Stimulated activated CD8-positive, alpha-beta memory T cell treated with anti-CD3 and anti-CD28 coated beads, Interleukin-4, amount 100 ng/mL, for 48 hours (primary cell): ENCODE data around the gene NLGN1.

Source experiments
- DNase-seq: peaks from one replicate; pipeline ENCODE4 v3.0.0-alpha.2; 2020

Gene NLGN1

DNA sequence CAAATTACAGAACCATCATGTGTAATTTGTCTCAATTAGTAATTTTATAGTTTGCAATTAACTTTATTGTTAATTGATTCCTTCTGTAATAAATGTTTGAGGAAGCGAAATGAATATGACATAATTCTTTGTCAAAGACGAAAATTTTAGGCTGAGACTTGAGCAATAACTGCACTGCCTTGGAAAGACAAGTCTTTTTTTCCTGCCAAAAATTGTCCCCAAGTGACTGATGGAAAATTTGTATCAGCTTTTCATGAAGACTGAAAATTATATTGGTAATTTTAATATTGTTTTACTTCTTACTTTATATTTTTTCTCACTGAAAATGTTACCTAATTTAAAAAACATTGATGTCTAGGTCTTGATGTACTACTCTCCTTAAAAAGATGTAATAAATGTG lies 622.6 kb downstream of the NLGN1 start:
- no peak for DNase-seq

DNA sequence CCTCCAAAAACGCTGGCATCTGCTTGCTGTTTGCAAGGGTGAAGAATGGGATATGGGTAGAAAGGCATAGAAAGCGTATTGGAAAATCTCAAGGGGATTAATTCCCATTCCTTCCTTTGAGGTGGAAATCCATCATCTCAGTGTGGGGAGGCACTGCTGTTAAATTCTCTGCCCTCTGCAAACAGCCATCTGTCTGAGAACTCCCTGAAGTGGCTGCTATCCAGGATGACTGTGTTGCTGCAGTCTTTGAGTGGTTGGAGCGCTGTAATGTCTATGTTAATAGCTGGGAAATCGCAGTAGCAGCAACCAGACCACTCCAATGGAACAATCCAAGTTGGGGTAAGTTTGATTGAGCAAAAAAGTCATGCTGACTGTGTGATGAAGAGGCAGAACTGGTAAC lies 625.9 kb downstream of the NLGN1 start:
- DNase-seq = no peak

DNA sequence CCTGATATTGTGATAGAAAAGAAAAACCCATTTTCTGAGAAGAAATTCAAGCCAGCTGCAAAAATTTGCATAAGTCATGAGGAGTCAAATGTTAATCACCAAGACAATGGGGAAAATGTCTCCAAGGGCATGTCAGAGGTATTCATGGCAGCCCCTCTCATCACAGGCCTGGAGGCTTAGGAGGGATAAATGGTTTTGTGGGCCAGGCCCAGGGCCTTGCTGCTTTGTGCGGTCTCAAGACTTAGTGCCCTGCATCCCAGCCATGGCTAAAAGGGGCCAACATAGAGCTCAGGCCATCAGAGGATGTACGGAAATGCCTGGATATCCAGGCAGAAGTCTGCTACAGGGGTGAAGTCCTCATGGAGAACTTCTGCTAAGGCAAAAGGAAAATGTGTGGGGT lies 631.1 kb downstream of the NLGN1 start:
- DNase-seq = no peak

DNA sequence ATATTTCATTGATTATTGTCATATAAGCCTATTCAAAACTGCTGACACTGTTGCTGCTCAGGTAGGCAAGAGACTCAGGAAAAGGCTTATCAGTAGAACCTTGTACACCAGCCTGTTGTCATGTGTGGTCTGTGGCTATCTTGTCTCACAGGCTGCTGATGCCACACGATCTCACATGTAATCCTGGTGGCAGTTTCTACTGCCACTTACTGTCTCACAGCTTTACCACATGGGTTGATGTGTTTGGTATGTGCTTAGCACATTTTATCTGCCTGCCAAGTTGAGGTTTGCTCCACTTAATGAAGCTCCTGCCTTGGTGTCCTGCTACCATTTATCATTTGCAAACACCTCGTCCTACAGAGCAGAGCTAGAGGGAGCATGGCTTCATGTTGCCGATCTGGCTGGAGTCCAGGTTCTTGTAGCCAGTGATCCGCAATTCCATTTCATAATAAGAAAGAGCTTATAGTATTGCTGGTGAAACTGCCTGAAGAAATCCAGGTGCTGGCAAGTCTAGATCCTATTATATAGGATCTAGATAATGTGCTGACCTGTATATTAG lies 637.9 kb downstream of the NLGN1 start:
- DNase-seq = no peak

DNA sequence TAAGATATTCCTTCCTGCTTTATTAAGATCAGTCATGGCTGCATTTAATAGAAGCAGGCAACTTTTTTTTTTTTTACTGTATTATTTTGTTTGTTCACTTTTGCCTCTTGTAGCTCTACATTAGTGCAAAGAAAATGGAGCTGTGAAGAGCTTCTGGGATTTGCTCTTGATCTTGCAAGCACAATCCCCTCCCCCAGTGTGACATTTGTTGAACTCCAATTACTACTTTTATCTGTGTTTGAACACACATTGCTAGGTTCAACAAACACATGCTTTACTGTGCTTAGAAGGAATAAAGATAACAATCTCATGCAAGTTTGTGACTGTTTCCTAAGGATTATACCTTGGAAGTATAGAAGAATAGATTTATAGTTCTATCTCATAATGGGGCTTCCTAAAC lies 648.8 kb downstream of the NLGN1 start:
- DNase-seq = no peak

DNA sequence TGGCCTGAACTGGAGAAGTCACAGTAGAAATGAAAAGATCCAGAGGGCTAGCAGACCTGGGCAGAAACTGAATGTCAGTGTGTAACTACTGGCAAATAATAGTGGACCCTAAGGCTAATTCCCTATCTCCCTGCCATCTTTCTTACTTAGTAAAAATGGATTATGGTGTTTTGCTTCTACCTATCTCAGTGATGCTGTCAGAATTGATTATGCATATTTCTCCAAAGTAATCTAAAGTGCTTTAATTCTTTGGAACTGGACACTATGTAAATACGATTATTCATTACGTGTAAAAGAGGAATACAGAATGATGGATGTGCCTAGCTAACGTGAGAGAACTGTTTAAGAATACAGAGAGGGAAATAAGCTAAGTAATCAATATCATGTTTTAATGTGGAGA lies 651.9 kb downstream of the NLGN1 start:
- DNase-seq = no peak

DNA sequence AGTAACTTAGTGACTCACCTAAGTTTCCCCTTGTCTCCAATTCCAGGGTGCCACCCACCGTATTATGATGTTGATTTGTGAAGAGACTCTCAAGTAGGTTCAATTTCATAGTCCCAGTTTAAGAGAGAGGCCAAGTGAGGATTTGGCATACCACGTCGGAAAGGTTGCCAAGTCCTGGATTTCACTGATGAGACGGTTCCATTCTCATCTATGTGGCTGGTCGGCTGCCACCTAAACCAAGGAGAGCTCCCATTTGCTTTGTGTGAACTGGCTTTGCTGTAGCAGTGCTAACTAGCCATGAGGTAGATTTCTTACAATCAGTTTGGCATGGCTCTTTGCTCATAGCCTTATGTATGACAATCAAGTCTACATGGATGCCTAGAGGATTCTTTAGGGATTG lies 653.6 kb downstream of the NLGN1 start:
- DNase-seq = no peak

DNA sequence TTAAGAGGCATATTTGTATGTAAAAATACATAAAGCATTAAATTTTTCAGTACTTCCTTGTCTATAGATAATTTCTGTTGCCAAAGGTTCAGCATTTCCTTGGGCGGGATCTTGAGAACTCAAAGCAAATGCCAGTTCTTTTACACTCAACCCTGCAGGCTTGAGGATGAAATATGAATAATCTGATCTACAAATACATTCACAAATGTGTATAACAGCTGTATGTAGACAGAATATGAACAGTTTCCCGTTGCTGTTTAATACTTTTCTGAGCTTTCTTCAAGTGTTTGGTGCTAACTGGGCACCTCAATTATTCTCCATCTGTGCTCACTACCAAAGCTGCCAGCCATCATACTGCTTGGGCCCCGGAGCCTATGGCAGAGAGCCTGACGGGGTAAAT lies 661.3 kb downstream of the NLGN1 start:
- no peak for DNase-seq

DNA sequence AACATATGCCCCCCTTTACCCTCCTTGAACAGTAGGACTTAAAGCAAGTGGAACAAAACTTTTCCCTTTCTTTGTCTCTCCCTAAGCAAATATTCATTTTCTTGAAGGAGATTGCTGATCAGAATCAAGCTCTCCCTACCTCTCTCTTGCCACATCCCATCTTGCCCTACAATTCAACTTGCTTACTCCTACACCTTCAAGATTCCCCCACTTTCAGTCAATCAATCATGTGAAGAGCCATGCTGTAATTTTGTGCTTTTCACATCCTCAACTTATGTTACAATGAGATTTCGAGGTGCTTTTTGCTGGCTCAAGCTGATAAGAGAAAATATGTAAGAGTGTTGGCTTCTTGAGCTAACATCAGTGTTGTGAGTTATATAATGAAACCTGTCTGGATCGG lies 662.9 kb downstream of the NLGN1 start:
- no peak for DNase-seq

DNA sequence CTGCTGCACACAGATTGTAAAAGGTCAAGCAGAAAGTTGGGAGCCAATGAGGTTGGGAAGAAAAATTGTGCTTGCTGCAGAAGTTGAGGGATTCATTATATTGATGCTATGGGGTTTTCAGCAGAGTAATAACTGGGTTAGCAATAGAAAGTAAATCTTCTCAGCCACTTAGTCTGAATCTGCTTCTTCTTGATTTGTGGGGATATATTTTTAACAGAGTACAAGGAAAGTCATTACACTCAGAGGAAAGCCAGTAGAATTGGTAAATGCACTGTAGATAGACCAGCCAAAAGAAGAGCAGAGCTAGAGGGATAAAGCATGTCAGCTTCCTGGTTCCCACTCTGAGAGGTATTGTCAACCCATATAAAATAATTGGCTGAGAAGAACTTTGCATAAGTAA lies 663.6 kb downstream of the NLGN1 start:
- no peak for DNase-seq

DNA sequence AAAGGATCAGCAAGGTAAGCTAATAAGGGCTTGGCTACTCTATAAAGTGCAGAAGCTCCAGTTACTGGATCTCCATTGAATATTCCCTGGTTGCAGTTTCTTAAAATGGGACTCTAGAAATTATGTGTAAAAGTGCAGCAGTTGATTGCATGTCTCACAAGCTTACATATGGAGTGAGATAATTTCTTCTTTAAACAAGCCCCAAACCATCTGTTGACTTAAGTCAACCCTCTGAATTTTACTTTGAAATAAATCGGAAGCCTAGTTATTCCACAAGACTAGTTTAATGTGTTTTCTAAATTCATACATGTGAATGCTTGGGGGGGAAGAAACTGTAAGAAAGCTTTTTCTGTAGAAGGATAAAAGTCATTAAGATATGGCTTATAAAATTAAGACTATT lies 664.2 kb downstream of the NLGN1 start:
- no peak for DNase-seq

DNA sequence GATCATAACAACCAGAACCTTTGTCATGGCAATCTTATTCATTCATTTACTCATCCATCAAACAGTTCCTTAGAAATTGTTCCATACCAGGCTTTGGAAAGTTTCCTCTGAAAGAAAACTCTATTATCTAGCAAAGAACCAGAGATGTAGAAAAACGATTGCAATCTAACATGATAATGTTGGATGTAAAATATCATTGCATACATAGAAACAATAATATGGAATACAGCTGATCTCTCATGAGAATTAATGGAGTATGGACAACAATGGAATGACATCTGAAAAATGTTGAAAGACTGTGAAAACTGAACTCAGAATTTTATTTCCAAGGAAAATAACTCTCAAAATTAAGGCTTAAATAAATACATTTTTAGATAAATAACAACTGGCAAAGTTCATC lies 665.4 kb downstream of the NLGN1 start:
- DNase-seq = no peak

DNA sequence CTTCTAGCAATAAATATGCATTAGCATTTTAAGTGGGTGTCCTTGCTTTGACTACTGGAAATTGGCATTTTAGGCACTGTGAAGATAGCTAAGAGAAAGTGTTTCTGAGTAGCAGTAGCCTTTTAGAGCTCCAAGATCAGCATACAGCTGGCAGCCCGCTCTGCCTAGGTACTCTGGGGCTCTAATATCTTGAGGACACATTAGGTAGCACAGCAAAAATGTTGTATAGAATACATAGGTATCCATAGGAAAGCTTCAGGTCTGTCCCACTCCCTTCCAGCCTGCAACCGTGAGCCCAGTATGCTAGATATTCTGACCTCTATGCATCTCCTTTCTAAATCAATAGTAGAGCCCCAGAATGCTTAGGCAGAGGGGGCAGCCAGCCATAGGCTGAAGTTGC lies 670.5 kb downstream of the NLGN1 start:
- no peak for DNase-seq

DNA sequence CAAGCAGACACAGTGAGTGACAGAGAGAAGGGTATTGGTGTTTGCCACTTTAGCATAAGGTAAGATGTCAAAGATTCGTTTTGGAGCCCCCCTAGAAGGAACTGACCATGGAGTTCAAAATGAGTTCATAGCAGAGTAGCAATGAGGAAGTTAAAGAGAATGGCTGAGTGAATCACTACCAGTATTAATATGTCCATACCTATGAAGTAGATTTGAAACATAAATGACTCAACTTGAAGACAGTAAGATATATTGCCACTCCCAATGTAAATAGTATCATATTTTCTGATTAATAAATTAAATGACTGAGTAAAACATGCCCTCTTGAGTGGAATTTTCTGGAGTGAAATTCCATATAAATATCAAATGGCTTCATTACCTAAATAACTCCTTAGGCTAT lies 675.1 kb downstream of the NLGN1 start:
- DNase-seq = no peak

DNA sequence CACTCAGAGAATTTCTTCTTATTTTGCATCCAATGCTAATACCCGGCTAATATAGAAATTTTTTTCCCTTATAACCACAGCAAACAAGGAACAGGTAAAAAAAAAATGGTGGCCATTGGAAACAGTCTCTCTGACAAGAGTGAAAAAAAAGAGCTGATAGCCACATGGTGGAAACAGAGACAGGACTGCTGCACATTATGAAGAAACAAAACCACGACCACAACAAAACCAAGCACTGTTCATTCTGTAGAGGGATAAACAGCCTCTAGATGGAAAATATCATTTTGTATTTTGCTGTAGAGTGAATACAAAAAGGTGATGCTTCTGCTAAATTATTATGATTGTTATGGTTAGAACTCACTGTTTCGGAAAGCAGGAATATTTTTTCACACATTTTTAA lies 686.2 kb downstream of the NLGN1 start:
- no peak for DNase-seq

DNA sequence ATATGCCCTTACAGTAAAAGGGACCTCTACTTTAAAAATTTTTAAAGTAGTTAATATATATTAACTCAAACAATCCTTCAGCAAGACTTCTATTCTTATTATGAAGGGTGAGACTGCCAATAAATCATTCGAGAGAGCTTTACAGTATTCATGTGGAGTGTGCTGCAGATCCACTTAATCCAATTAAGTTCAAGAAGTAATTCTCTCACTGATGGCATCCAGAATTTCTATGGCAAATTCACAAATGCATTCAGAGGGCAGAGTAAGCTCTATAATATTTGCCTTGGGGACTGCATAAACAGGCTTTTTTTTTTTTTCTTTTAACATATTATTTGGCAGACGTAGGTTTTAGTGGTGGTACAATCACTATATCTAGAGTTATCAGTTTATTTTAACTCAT lies 692.0 kb downstream of the NLGN1 start:
- DNase-seq = no peak

DNA sequence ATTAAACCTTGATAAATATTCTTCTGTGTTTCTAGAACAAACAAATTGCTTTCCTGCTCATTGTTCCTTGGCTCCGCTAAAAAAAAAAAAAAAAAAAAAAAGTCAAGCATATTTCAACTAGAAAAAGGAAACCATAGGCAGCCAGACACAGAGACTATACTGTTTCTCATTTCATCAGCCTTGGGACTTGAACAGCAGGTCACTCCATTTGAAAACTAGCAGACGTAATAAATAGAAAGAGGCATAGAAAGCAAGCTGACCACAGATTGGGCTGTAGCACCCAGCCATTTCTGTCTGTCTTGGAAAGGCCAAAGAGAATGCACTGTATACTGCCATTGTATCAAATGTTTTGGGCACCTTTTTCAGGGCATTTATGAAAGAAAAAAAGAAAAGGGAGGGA lies 697.1 kb downstream of the NLGN1 start:
- DNase-seq = no peak

DNA sequence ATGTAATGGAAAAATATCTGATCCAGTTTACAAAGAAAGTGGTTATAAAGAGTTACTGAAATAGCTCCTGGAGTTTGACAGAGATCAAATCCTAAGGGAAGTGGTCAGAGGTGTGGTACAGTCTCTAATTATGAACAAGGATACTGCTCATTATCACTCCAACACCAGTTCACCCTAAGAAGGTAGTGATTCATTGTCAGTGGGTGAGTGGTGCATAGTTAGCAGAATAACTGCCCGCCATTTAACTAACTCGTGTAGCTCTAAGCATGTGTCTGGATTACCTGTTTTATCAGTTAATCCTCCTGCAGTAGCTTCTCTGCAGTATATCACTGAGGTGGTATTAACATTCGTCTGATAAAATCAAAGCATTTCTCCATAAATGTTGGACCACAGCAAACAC lies 700.1 kb downstream of the NLGN1 start:
- DNase-seq = no peak

DNA sequence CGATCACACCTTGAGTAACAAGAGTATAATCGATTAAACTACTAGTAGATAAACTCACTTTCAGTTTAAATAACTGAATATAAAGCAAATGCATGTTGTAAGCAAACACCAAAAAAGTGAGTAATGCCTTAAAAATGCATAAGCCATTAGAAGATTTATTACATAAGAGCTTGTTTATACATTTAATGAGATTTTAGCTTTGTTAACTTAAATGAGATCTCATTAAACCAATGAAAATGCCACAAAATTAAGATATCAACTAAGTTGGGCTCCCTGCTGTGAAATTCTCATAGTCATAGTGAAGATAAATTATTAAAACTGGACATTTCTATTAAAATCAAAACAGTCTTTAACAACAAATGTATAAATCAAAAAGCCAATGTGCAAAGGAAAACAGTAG lies 701.2 kb downstream of the NLGN1 start:
- no peak for DNase-seq

DNA sequence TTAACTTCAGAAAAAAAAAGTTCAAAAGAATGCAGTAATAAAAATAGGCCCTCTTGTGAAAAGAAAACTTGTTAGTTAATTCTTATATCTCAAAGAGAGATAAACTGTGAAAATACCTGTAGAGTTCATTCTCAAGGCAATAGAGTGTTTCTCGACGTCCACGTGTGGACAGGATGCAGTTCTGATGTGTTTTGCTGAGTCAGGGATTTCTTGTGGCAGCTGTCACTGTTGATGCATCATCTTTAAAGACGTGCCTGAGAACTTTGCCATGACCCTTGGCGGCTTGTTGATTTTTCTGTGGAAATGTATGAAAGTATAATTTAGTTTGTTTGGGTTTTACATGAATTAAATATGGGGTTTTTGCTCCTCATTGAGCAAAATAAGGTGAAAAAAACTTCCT lies 702.2 kb downstream of the NLGN1 start:
- DNase-seq = no peak

DNA sequence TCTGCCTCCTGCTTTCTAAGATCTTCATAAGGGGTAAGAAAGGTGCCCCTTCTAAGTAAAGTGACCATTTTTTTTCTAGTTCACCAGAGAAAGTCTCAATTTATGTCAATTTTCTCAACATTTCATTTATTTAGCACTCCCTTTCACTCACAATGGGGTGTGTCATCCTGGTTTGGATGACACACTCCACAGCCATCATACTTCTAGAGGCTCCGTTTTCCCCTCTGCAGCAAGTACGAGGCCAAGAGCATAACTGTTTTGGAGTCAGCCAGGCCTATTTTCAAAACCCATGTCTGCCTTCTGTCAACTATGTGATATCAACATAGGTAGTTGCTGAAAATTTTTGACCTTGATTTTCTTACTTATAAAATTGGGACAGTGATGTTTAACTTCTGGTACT lies 703.2 kb downstream of the NLGN1 start:
- no peak for DNase-seq

DNA sequence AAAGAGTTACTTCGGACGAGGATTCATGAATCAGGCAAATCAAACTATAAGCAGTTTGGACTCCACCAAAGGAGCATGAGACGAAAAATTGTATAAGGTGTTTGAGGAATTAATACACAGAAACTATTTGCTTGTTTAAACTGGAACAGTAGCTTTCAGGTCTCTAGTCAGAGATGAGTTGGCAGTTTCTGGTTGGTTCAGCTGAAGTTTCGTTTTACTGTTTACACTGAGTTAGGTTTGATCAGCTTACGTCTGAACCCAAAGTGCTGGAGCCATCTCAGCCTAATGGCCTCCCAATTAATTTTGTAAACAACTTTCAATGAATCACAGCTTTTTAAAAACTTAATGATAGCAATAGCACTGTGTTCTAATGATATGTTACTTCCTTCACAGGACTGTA lies 703.7 kb downstream of the NLGN1 start:
- no peak for DNase-seq

DNA sequence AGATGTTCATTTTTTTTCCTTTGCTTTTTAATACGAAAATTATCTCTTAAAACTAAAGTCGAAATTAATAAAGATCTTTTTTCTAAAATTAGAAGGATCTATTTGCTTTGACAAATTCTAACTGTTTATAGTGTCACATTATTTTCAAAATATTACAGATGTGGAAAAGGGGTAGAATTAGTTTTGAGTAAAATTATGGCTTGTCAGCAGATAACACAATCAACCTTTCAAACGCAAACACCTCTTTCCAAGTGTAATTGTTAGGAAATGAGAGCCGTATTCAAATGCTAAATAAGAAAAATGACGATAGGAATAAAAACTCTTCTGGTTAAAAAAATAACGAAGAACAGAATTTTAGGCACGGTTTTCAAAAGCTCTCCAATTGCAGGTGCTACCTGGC lies 704.7 kb downstream of the NLGN1 start:
- no peak for DNase-seq

DNA sequence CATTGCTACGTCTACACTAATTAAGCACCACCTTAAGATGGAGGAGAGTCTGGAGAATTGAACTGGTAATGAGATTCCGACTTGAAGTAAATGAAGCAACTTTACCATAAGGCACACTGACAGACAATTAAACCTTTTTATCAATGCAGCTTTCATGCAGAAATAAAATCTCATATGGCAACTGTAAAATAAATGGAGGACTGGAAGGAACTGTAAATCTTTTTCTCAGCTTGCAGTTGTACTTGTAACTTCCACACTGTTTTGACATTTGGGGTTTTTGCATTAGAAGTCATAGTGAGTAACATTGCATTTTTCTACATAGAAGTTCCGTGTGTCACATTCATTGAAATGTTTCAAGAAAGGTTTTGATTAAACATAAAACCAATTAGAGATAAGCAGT lies 705.3 kb downstream of the NLGN1 start:
- no peak for DNase-seq

DNA sequence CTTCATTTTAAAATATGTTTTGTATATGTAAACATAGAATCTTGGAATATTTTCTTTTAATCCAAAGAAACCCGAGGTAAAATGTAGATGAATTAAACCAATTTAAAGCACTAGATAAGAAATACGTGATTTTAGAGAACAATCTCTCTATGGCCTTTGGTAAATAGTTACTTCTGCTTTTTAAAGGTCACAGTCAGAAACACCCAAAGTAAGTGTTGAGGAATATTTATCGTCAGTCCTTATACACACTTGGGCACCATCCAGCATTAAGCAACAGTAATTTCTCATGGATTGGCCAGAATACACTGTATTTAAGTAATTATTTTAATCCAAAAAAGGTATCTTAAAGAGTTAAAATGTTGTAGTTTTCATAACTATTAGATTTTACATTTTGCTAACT lies 713.2 kb downstream of the NLGN1 start:
- DNase-seq = no peak

DNA sequence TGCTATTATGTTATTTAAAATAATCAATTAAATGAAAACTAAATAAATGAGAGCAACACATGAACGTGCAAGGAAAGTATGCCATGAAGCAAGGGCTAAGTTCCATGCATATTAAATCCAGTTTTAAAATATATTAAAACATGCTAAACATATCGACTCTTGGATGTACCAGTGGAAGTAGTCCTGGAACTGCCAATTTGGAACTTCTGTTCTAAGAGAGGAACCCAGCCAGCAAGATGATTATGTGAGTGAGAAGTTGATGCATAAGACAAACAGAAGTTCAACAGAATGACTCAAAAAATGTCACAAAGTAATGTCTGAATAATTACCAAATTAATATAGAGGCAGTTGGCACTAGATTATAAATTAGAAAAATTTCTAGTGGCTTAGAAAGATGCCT lies 714.2 kb downstream of the NLGN1 start:
- no peak for DNase-seq
